GM23248 (cell line): ENCODE data around the gene PRKCQ. TPM values are rescaled to one million over a fixed set of nuclear protein-coding genes. Genes with fewer than 3 reads are reported as not detected.

Experiments used
- DNase-seq: peaks from one replicate; pipeline ENCODE4 v3.0.0-alpha.2; 2015
- H2AFZ ChIP-seq: fragments of 200-600 bp; sonication (generic); 2 replicates; pipeline ENCODE4 v1.6.1; 2016; ENCODE audit warnings: antibody characterized with exemption
- H3F3A ChIP-seq: fragments of 200-600 bp; sonication (generic); 2 replicates; pipeline ENCODE4 v1.6.1; 2016; ENCODE audit warnings: mild to moderate bottlenecking, antibody characterized with exemption, mixed run types; ENCODE audit not compliant: insufficient read depth
- H3K27ac ChIP-seq: fragments of 200-600 bp; sonication (generic); 2 replicates; pipeline ENCODE4 v1.5.1; 2016; ENCODE audit warnings: mild to moderate bottlenecking
- H3K27me3 ChIP-seq: fragments of 200-600 bp; sonication (generic); replicated peaks from 2 replicates; pipeline ENCODE4 v1.6.1; 2016; ENCODE audit warnings: mild to moderate bottlenecking; ENCODE audit not compliant: insufficient read depth
- H3K36me3 ChIP-seq: fragments of 200-600 bp; sonication (generic); 2 replicates; pipeline ENCODE4 v1.6.1; 2016; ENCODE audit warnings: low read depth, mild to moderate bottlenecking
- H3K4me1 ChIP-seq: fragments of 200-600 bp; sonication (generic); 2 replicates; pipeline ENCODE4 v1.6.1; 2016; ENCODE audit warnings: mild to moderate bottlenecking; ENCODE audit not compliant: insufficient read depth
- H3K4me2 ChIP-seq: fragments of 200-600 bp; sonication (generic); one replicate; pipeline ENCODE4 v1.6.1; 2016; ENCODE audit warnings: mild to moderate bottlenecking; ENCODE audit not compliant: unreplicated experiment
- H3K4me3 ChIP-seq: fragments of 200-600 bp; sonication (generic); 2 replicates; pipeline ENCODE4 v1.5.1; 2016; ENCODE audit warnings: mild to moderate bottlenecking
- H3K79me2 ChIP-seq: fragments of 200-600 bp; sonication (generic); 2 replicates; pipeline ENCODE4 v1.6.1; 2016; ENCODE audit warnings: mild to moderate bottlenecking; ENCODE audit not compliant: insufficient read depth
- H3K9ac ChIP-seq: fragments of 200-600 bp; sonication (generic); 2 replicates; pipeline ENCODE4 v1.6.1; 2016; ENCODE audit warnings: mild to moderate bottlenecking
- H3K9me2 ChIP-seq: fragments of 200-600 bp; sonication (generic); 2 replicates; pipeline ENCODE4 v1.6.1; 2016; ENCODE audit warnings: mixed run types, mild to moderate bottlenecking, moderate library complexity; ENCODE audit not compliant: insufficient read depth
- H3K9me3 ChIP-seq: fragments of 200-600 bp; sonication (generic); one replicate; pipeline ENCODE4 v1.6.1; 2017; ENCODE audit warnings: low read depth
- H4K20me1 ChIP-seq: fragments of 200-600 bp; sonication (generic); 2 replicates; pipeline ENCODE4 v1.6.0; 2016; ENCODE audit not compliant: insufficient read depth
- EZH2 ChIP-seq: fragments of 200-600 bp; sonication (generic); IDR thresholded peaks from 2 replicates; pipeline ENCODE4 v1.6.1; 2018; ENCODE audit warnings: antibody characterized with exemption, mild to moderate bottlenecking; ENCODE audit not compliant: insufficient read depth, poor library complexity, severe bottlenecking
- EZH2phosphoT487 ChIP-seq: fragments of 200-600 bp; sonication (generic); IDR thresholded peaks from 2 replicates; pipeline ENCODE4 v1.6.1; 2018; ENCODE audit warnings: antibody characterized with exemption, moderate library complexity, mild to moderate bottlenecking, low read depth; ENCODE audit not compliant: insufficient read depth
- WGBS, 2 experiments: methylation state at CpG; one replicate each; pipeline ENCODE4 v1.1.6; 2015 to 2017; ENCODE audit warnings: low lambda C conversion rate in 2 of 2, low coverage in 1 of 2; ENCODE audit errors: missing lambda C conversion rate in 2 of 2; 5-methylcytosine and 5-hydroxymethylcytosine counted together
- in situ Hi-C: fragments of 300-500 bp; cut with MboI; formaldehyde crosslinking; loops from 2 replicates; pipeline ENCODE4 v1.15.0; 2020
- polyA plus RNA-seq: library from polyadenylated mRNA; unstranded; fragments of >200 nt; fragmentation: Nextera tagmentation; extraction: Ambion mirVana; gene quantifications from 2 replicates; pipeline ENCODE4 v1.2.1, GENCODE V29; 2016
- total RNA-seq: library from RNA; depleted of rRNA; stranded (reverse); fragments of >200 nt; shearing (Covaris generic); gene quantifications from 2 replicates; pipeline ENCODE4 v1.2.3, GENCODE V29; 2014

The PRKCQ gene
- total and polyA plus RNA-seq, 2 experiments from 2014 or later, result not detected

DNA sequence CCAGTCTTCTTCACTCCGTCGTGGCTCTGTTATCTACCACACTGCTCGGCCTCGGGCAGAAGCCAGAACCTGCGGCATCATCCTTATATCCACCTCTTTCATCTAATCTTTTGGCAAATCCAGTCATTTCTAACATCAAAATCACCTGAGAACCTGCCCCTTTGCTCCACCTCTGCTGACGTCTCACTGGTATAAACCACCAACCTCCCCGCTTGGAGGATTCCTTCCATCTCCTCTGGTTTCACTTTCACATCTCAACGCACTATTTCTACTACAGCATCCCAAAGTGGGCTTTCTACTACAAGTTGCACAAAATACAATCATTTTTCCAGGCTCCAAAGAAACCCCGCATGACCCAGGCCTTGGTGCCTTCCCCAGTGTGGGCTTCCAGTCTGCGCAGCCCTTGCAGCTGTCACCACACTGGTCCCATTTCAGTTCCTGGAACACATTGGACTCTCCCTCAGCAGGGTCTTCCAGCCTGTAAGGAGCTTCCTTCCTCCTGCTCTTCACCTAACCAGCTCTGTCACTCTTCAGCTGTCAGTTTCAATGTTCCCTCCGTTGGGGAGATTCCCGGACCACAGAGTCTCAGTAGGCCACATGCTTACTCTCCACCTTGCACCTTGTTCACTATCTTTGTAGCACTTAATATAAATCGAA lies 85.0 kb downstream of the PRKCQ start:
- 35 to 42% methylated on average over 13 of the region's 13 CpGs for WGBS, 2 experiments
- Histone ChIP-seq H3K4me3 (no peak overlapping the region), H3K9ac (no peak overlapping the region), H3K27ac (no peak overlapping the region), H4K20me1 (no peaks in the 10 kb centered on the region), H3K9me2 (no peaks in the 10 kb centered on the region), H3K4me1 (no peaks in the 10 kb centered on the region), H3F3A (no peaks in the 10 kb centered on the region), H3K79me2 (no peaks in the 10 kb centered on the region), H2AFZ (no peak overlapping the region; the same call in 1 of the 2 replicates), H3K4me2 (no peak overlapping the region), H3K9me3 (no peaks in the 10 kb centered on the region), H3K36me3 (no peaks in the 10 kb centered on the region), H3K27me3 (peaks cover 14% of the 10 kb centered on the region; the same call in 1 of the 2 replicates)
- DNase-seq, result peak; percentile 11
- in situ Hi-C loops, result no loop called here
- TF ChIP-seq EZH2 (no peak), EZH2phosphoT487 (no peak)

DNA sequence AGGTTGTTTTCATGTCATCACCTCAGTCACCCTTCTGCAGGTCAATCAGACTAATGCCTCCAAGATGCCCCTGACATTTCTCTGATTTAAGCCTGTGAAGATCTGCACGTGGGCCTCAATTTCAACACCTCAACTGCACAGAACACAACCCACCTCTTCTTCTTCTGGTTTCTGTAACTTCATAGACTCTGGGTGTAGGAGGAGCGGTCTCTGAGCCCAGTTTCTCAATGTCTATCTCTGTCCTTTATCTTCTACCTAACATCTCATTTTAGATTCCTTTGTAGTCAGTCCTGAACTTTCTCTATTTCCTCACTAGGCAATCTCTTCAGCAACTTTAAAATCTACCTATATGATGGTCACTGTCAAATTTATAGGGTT lies 85.6 kb downstream of the PRKCQ start:
- peaks cover 14% of the 10 kb centered on the region; the same call in 1 of the 2 replicates for H3K27me3 ChIP-seq
- H3K27ac ChIP-seq, result no peak overlapping the region
- no peak for TF ChIP-seq EZH2
- TF ChIP-seq EZH2phosphoT487, result no peak
- H3K9ac ChIP-seq, result no peak overlapping the region
- H4K20me1 ChIP-seq, result no peaks in the 10 kb centered on the region
- in situ Hi-C loops, result no loop called here
- no peak overlapping the region for H3K4me3 ChIP-seq
- H3K4me2 ChIP-seq, result no peak overlapping the region
- H3K9me3 ChIP-seq, result no peaks in the 10 kb centered on the region
- no peak overlapping the region for H2AFZ ChIP-seq
- H3F3A ChIP-seq, result no peaks in the 10 kb centered on the region
- no peaks in the 10 kb centered on the region for H3K4me1 ChIP-seq
- DNase-seq, result no peak
- H3K36me3 ChIP-seq, result no peaks in the 10 kb centered on the region
- no peaks in the 10 kb centered on the region for H3K9me2 ChIP-seq
- H3K79me2 ChIP-seq, result no peaks in the 10 kb centered on the region
- WGBS, 2 experiments, result 52 to 57% methylated on average over 2 of the region's 2 CpGs

GRCh38 chr10:6493521-6494441 lies 86.3 kb downstream of the PRKCQ start:
- Histone ChIP-seq H3K36me3 (no peaks in the 10 kb centered on the region), H3K27me3 (peaks cover 14% of the 10 kb centered on the region; the same call in 1 of the 2 replicates), H3F3A (no peaks in the 10 kb centered on the region), H3K79me2 (no peaks in the 10 kb centered on the region), H3K9me2 (no peaks in the 10 kb centered on the region), H3K9me3 (no peaks in the 10 kb centered on the region), H3K4me3 (no peak overlapping the region), H3K9ac (no peak overlapping the region), H3K27ac (no peak overlapping the region), H3K4me1 (no peaks in the 10 kb centered on the region), H4K20me1 (no peaks in the 10 kb centered on the region), H2AFZ (no peak overlapping the region), H3K4me2 (no peak overlapping the region)
- no peak for TF ChIP-seq EZH2
- no peak for TF ChIP-seq EZH2phosphoT487
- in situ Hi-C loops, result no loop called here
- 61 to 62% methylated on average over 11 of the region's 11 CpGs for WGBS, 2 experiments
- peak; percentile 48 for DNase-seq

- no peaks in the 10 kb centered on the region for H3K9me3 ChIP-seq
- H3K36me3 ChIP-seq, result no peaks in the 10 kb centered on the region
- peaks cover 14% of the 10 kb centered on the region; the same call in 1 of the 2 replicates for H3K27me3 ChIP-seq
- no peaks in the 10 kb centered on the region for H3K9me2 ChIP-seq
- 57 to 61% methylated on average over 10 of the region's 10 CpGs for WGBS, 2 experiments
- H4K20me1 ChIP-seq, result no peaks in the 10 kb centered on the region
- no peak overlapping the region for H3K4me3 ChIP-seq
- H3K4me1 ChIP-seq, result no peaks in the 10 kb centered on the region
- DNase-seq, result no peak
- H2AFZ ChIP-seq, result no peak overlapping the region
- no peaks in the 10 kb centered on the region for H3K79me2 ChIP-seq
- H3K9ac ChIP-seq, result no peak overlapping the region
- no peaks in the 10 kb centered on the region for H3F3A ChIP-seq
- no peak overlapping the region for H3K4me2 ChIP-seq
- in situ Hi-C loops, result no loop called here
- no peak overlapping the region for H3K27ac ChIP-seq
- TF ChIP-seq EZH2phosphoT487 (no peak), EZH2 (no peak)
Measured at GRCh38 chr10:6492896-6493295, 87.2 kb downstream of the PRKCQ start.
